GM20000 (cell line): Measurements from ENCODE around the gene TLE3.
A peak's percentile ranks its signal among the peaks of the same experiment; 100 is the strongest.

Experiments
- DNase-seq: peaks from one replicate; pipeline ENCODE4 v3.0.0; 2012; ENCODE audit warnings: low spot score
- CTCF ChIP-seq: IDR thresholded peaks from 2 replicates; pipeline ENCODE4 v1.5.1; 2012; ENCODE audit warnings: mild to moderate bottlenecking, control low read depth; ENCODE audit errors: extremely low read depth, missing control alignments

Gene TLE3

GRCh38 chr15:70096215-70097062, 1.3 kb downstream of the TLE3 start:
- no peak for TF ChIP-seq CTCF
- peak; percentile 70 for DNase-seq

- no peak for TF ChIP-seq CTCF
- peak; percentile 81 for DNase-seq
Measured at GRCh38 chr15:70095408-70096214, 2.1 kb downstream of the TLE3 start.

GRCh38 chr15:70094690-70095311, 2.9 kb downstream of the TLE3 start:
- no peak for DNase-seq

GRCh38 chr15:70093481-70094319, 4.0 kb downstream of the TLE3 start:
- peak; percentile 41 for DNase-seq

More at GRCh38 chr15:70094690-70095311, 2.9 kb downstream of the TLE3 start:
- no peak for TF ChIP-seq CTCF

GRCh38 chr15:70093070-70093469, 4.6 kb downstream of the TLE3 start:
- no peak for TF ChIP-seq CTCF

More at GRCh38 chr15:70093481-70094319, 4.0 kb downstream of the TLE3 start:
- TF ChIP-seq CTCF: no peak

GRCh38 chr15:70092464-70093027, 5.2 kb downstream of the TLE3 start:
- no peak for DNase-seq
- no peak for TF ChIP-seq CTCF

More at GRCh38 chr15:70093070-70093469, 4.6 kb downstream of the TLE3 start:
- DNase-seq: no peak
